ENCODE results near the gene HIBADH. TPM values are rescaled to one million over a fixed set of nuclear protein-coding genes. Genes with fewer than 3 reads are reported as not detected.
"Not testable (repeated sequence)": the region's sequence is repeated elsewhere in the genome, so short reads cannot be mapped to it uniquely, and the experiment has no call there.

The HIBADH gene
- total and polyA plus RNA-seq, 10 donors = 12.4 to 38.6 (median 22.6) TPM

DNA sequence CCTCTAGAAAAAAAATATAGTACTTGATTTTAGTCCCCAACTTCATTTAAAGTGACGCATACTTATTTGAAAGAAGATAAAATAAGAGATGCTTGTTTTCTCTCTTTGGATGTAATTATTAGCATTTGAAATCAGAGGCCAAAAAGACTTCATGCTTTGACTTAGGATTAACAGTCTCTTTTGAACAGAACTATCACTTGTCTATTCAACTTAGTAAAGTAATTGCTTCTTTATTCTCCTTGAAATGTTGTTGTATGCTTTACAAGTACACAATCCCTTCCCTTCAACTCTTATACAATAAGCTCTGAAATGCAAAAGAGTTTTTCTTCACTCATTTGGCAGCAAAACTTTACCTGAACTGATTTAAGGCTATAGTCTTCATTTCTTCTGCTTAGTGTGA, 80.8 kb downstream of the HIBADH start:
- no peak overlapping the region for H3K4me3 ChIP-seq
- no peaks in the 10 kb centered on the region for H3K36me3 ChIP-seq
- TF ChIP-seq POLR2A (IDR thresholded peaks at IDR 0.05) (no peak), POLR2AphosphoS5 (IDR thresholded peaks at IDR 0.05) (no peak)
- TF ChIP-seq, protein P1, sequence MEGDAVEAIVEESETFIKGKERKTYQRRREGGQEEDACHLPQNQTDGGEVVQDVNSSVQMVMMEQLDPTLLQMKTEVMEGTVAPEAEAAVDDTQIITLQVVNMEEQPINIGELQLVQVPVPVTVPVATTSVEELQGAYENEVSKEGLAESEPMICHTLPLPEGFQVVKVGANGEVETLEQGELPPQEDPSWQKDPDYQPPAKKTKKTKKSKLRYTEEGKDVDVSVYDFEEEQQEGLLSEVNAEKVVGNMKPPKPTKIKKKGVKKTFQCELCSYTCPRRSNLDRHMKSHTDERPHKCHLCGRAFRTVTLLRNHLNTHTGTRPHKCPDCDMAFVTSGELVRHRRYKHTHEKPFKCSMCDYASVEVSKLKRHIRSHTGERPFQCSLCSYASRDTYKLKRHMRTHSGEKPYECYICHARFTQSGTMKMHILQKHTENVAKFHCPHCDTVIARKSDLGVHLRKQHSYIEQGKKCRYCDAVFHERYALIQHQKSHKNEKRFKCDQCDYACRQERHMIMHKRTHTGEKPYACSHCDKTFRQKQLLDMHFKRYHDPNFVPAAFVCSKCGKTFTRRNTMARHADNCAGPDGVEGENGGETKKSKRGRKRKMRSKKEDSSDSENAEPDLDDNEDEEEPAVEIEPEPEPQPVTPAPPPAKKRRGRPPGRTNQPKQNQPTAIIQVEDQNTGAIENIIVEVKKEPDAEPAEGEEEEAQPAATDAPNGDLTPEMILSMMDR (IDR thresholded peaks at IDR 0.05 in 8 of 11, conservative IDR thresholded peaks at IDR 0.05 in 3 of 11) = no peak
- H3K27ac ChIP-seq = no peak overlapping the region
- intact Hi-C loops (cut with DNase I; ENCODE audit: low total_unique reads) = no loop called here
- no peaks in the 10 kb centered on the region for H3K27me3 ChIP-seq (replicated peaks in 1 of 7)
- no peaks in the 10 kb centered on the region for H3K9me3 ChIP-seq
- DNase-seq = no peak
- WGBS, 5 donors = 96 to 100% (median 98%) methylated on average over 1 of the region's 1 CpG
- H3K4me1 ChIP-seq = peaks cover 0 to 5% (median 0%) of the 10 kb centered on the region in 6 donors

DNA sequence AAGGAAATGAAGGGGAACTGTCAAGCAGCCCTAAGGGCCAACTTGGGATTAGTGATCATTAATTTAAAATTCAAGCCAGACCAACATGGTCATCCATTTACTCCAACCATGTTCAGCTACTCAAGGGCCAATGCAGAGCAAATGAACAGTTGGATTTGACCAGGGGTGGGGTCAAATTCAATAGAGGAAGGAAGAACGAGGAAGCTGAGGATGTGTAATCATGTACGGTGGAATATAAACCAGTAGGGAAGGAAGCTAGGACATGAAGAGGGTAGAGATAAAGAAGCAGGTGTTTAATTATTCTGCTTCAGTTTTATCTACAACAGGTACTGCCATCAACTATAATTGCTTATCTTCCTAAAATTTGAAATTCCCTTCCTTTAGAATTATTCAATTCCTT, 81.6 kb downstream of the HIBADH start:
- DNase-seq = no peak
- H3K4me1 ChIP-seq = no peaks in the 10 kb centered on the region
- H3K27ac ChIP-seq = no peak overlapping the region
- H3K4me3 ChIP-seq = no peak overlapping the region
- TF ChIP-seq POLR2A (IDR thresholded peaks at IDR 0.05) (no peak), POLR2AphosphoS5 (IDR thresholded peaks at IDR 0.05) (no peak)
- TF ChIP-seq, protein P1 (IDR thresholded peaks at IDR 0.05 in 8 of 11, conservative IDR thresholded peaks at IDR 0.05 in 3 of 11) = no peak
- 27 to 59% (median 44%) methylated on average over 2 of the region's 2 CpGs for WGBS, 5 donors
- no peaks in the 10 kb centered on the region for H3K9me3 ChIP-seq
- intact Hi-C loops (cut with DNase I; ENCODE audit: low total_unique reads) = no loop called here
- H3K36me3 ChIP-seq = no peaks in the 10 kb centered on the region
- H3K27me3 ChIP-seq (replicated peaks in 1 of 7) = no peaks in the 10 kb centered on the region

DNA sequence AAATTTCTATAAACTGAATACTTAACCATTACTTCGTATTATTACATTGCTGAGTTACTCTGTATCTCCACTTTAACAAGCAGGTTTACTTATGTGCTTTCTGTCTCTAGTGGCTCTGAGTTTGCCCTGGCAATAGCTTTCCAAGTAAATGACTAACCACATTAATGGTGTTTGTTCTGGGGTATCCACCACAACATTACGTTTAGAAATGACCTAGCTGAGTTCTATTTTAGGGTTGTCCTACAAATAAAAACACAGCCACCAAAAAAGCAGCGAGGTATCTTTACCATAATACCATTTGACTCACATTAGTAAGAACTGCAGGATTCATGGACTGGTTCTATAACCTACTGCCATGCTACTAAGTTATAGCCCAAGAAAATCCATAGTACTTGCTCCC, 83.1 kb downstream of the HIBADH start:
- WGBS, 5 donors = 71 to 85% (median 81%) methylated on average over 3 of the region's 3 CpGs
- H3K9me3 ChIP-seq = no peaks in the 10 kb centered on the region
- H3K27me3 ChIP-seq (replicated peaks in 1 of 7) = no peaks in the 10 kb centered on the region
- TF ChIP-seq POLR2A (IDR thresholded peaks at IDR 0.05) (no peak), POLR2AphosphoS5 (IDR thresholded peaks at IDR 0.05) (no peak)
- TF ChIP-seq, protein P1 (IDR thresholded peaks at IDR 0.05 in 8 of 11, conservative IDR thresholded peaks at IDR 0.05 in 3 of 11) = no peak
- no peaks in the 10 kb centered on the region for H3K36me3 ChIP-seq
- H3K27ac ChIP-seq = no peak overlapping the region
- no peak overlapping the region for H3K4me3 ChIP-seq
- no peak for DNase-seq
- intact Hi-C loops (cut with DNase I; ENCODE audit: low total_unique reads) = loop anchor here (5.0 kb wide), 1 partner anchor 372 kb away; no protein-coding TSS in a partner anchor
- H3K4me1 ChIP-seq = peaks cover 0 to 4% (median 0%) of the 10 kb centered on the region in 6 donors

DNA sequence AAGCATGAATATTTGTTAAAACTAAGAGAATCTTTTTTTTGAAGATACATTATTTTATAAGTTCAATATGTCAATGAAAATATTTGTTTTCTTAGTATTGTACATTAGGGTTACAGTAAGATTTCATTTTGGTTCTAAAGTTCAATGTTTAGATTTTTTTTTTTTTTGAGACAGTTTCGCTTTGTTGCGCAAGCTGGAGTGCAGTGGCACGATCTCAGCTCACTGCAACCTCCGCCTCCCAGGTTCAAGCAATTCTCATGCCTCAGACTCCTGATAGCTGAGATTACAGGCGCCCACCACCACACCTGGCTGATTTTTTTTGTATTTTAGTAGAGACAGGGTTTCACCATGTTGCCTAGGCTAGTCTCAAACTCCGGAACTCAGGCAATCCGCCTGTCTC, 84.5 kb downstream of the HIBADH start:
- not testable (repeated sequence) for H3K36me3 ChIP-seq; H3K4me1 ChIP-seq; H3K27me3 ChIP-seq (replicated peaks in 1 of 7); H3K9me3 ChIP-seq; H3K4me3 ChIP-seq; DNase-seq; H3K27ac ChIP-seq
- WGBS, 5 donors = 85 to 93% (median 90%) methylated on average over 7 of the region's 7 CpGs
- intact Hi-C loops (cut with DNase I; ENCODE audit: low total_unique reads) = loop anchor here (5.0 kb wide), 1 partner anchor 371 kb away; no protein-coding TSS in a partner anchor
